HTERT RPE-1 (cell line): ENCODE measurements around the gene BCAP31.
"Not testable (repeated sequence)": the region's sequence is repeated elsewhere in the genome, so short reads cannot be mapped to it uniquely, and the experiment has no call there.

Experiments used
- in situ Hi-C: fragments of 300-500 bp; cut with MboI; formaldehyde crosslinking; loops from 4 replicates; pipeline ENCODE4 v1.14.3; 2020; ENCODE audit warnings: low sequenced_read_pairs

Gene BCAP31

GRCh38 chrX:153696986-153697722, 27.0 kb downstream of the BCAP31 start:
- in situ Hi-C loops: not testable (repeated sequence)

GRCh38 chrX:153696538-153696937, 27.6 kb downstream of the BCAP31 start:
- in situ Hi-C loops: not testable (repeated sequence)

GRCh38 chrX:153696100-153696499, 28.1 kb downstream of the BCAP31 start:
- in situ Hi-C loops: no loop called here

- in situ Hi-C loops: no loop called here
Observed at GRCh38 chrX:153694687-153695270, 29.4 kb downstream of the BCAP31 start.

GRCh38 chrX:153694256-153694655, 29.9 kb downstream of the BCAP31 start:
- in situ Hi-C loops: not testable (repeated sequence)

- in situ Hi-C loops: no loop called here
Observed at GRCh38 chrX:153693216-153694086, 30.7 kb downstream of the BCAP31 start.

GRCh38 chrX:153692611-153693156, 31.5 kb downstream of the BCAP31 start:
- in situ Hi-C loops: no loop called here

GRCh38 chrX:153692003-153692402, 32.2 kb downstream of the BCAP31 start:
- in situ Hi-C loops: no loop called here

GRCh38 chrX:153691032-153691827, 33.0 kb downstream of the BCAP31 start:
- in situ Hi-C loops: not testable (repeated sequence)

GRCh38 chrX:153690466-153690865, 33.7 kb downstream of the BCAP31 start:
- in situ Hi-C loops: no loop called here

GRCh38 chrX:153689654-153690465, 34.3 kb downstream of the BCAP31 start:
- in situ Hi-C loops: no loop called here

GRCh38 chrX:153688911-153689590, 35.1 kb downstream of the BCAP31 start:
- in situ Hi-C loops: no loop called here

GRCh38 chrX:153688506-153688905, 35.7 kb downstream of the BCAP31 start:
- in situ Hi-C loops: no loop called here

GRCh38 chrX:153688071-153688470, 36.1 kb downstream of the BCAP31 start:
- in situ Hi-C loops: no loop called here

GRCh38 chrX:153687121-153688039, 36.8 kb downstream of the BCAP31 start, which contains the start of gene SLC6A8:
Gene SLC6A8, plus strand, starts transcription at chrX:153687926. Its CDS starts 649 bp downstream, at chrX:153688575.
- in situ Hi-C loops: no loop called here

- in situ Hi-C loops: no loop called here
Observed at GRCh38 chrX:153686711-153687110, 37.5 kb downstream of the BCAP31 start.

- in situ Hi-C loops: no loop called here
Observed at GRCh38 chrX:153685751-153686696, 38.2 kb downstream of the BCAP31 start.
